Stimulated activated CD8-positive, alpha-beta memory T cell treated with anti-CD3 and anti-CD28 coated beads, Interleukin-12 subunit alpha, Interleukin-12 subunit beta, amount 100 ng/mL, for 4 hours (primary cell): Measurements from ENCODE around the gene NIF3L1.

Experiments used
- DNase-seq: peaks from one replicate; pipeline ENCODE4 v3.0.0-alpha.2; 2020; ENCODE audit warnings: low read depth

NIF3L1 gene, protein sequence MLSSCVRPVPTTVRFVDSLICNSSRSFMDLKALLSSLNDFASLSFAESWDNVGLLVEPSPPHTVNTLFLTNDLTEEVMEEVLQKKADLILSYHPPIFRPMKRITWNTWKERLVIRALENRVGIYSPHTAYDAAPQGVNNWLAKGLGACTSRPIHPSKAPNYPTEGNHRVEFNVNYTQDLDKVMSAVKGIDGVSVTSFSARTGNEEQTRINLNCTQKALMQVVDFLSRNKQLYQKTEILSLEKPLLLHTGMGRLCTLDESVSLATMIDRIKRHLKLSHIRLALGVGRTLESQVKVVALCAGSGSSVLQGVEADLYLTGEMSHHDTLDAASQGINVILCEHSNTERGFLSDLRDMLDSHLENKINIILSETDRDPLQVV

DNA sequence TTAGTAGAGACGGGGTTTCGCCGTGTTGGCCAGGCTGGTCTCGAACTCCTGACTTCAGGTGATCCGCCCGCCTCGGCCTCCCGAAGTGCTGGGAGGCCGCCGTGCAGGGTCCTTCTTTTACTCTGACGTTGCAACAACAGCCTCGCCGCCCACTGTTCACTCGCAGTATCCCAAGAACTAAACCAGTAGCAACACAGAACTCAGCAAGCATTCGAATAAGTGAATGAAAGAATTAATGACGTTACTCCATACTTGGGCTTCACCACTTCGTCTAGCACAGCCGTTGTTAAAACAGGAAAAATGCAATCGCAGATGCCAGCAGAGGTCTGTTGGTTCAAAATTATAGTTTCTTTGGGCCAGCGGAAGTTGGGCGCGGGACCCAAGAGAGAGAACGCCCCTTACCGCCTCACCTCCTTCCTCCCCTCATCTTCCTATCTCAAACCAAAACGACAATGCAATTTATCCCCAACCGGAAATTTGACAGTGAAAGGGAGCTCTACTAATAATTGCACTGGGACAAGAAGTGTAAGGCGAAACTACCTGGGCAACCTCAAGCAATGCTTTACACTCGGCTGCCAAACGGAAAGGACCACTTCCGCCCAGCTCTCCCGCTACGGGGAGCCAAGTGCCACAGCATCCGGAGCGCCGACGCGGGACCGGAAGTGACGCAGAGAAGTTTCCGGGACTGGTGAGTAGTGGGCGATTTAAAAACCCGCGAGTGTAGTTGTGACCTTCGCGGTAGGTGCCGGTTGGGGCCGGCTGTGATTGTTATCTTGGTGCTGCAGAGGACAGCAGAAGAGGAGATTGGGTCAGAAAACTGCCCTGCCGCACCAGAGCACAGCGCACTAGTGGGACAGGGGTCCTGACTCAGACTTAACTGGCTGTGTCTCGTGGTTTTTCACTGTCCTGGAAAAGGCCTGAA is at the start of gene NIF3L1, which contains the start of gene PPIL3:
Gene NIF3L1, plus strand, starts transcription at position 668 of the 922 bp plus-strand sequence. CDS start 2,573 bp downstream, outside the sequence.
Gene PPIL3, minus strand, starts transcription at position 374 of the 922 bp plus-strand sequence. CDS start 1,462 bp downstream, outside the sequence.
- DNase-seq = peak; percentile 93

DNA sequence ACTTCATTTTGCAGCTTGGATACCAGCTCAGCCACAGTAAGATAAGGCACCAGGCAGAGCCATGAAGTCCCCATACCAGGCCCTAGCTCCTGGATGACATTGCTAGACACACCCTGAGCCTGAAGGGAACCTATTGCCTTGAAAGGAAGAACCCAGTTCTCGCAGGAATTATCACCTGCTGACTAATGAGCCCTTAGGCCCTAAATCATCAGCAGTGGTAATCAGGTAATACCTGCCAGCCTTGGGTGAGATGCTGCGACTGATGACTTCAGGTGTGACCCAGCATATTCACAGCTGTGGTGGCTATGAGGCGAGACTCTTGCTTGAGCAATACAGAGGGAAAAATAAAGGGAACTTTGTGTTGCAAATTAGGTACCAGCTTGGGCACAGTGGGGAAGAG is 49.7 kb upstream of the NIF3L1 start:
- no peak for DNase-seq

DNA sequence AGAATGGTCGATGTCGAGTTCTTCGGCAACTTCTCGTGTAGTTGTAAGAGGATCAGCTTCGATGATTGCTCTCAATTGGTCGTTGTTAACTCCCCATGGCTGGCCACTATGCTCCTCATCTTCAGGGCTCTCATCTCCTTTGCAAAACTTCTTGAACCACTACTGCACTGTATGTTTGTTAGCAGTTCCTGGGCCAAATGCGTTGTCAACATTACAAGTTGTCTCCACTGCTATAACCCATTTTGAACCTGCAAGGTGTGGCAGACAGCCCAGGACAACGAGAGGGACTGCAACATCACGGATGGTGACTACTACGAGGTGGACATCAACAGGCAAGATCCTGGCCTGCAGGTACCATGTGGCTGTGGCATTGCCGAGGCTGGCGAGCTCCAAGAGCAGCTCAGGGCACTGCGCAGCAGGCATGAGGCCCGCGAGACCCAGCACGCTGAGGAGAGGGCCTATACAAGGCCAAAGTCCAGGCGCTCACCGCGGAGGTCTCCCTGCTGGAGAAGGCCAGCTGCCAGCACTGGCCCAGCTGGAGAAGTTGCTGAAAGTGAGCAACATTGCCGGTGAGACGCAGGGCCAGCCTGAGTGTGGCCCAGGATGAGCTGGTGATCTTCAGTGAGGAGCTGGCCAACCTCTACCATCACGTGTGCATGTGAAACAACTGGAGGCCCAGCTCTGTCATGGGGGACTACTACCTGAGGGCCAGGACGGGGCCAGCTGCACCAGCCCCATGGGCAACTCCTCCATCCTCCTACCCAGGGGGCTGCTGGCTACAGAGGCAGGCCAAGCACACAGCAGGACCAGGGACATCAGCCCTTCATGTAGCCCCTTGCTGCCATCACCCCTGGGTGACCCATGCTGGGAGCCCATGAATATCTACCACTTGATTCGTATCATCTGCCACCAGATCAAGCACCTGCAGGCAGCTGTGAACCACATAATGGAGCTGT is 44.9 kb upstream of the NIF3L1 start:
- no peak for DNase-seq

DNA sequence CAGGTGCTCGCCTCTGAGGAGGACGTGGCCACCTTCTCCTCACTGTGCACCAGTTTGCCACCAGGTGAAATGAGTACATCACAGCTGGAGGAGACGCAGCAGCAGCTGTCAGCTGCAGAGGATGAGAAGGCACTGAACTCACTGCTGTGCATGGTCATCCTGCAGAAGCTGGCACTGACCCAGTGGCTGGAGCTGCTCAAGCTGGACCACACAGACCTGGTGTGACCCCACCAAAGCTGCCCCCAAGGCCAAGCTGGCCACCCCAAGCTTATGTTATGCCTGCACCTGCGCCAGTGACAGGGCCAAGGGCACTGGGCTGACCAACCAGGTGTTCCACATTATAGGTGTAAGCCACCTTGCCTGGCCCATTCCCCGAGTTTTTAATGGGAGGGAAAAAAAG is 44.0 kb upstream of the NIF3L1 start:
- DNase-seq = no peak

DNA sequence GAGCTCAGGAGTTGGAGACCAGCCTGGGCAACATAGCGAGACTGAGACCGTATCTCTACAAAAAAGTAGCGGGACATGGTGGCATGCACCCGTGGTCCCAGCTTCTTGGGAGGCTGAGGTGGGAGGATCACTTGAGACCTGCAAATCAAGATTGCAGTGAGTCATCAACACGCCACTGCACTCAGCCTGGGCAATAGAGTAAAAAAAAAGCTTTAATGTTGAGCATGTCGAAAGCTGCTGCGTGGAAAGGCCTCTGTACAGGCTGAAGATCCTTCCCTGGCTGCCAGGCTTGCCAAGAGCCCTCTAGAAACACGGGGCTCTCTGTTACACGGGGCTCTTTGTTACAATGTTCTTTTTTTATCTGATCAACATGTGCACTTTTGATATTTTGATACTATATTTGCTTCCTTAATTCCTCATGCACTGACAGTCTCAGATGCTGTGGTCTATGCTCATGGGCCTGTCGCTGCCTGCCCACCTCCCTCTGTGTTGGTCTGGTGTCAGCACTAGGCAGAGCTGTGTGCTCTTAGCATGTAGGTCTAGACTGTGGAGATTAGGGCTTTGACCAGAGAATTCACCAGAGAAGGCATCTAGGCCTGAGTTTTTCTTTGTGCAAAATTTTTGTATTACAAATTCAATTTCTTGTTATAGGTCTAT is 43.4 kb upstream of the NIF3L1 start:
- no peak for DNase-seq

DNA sequence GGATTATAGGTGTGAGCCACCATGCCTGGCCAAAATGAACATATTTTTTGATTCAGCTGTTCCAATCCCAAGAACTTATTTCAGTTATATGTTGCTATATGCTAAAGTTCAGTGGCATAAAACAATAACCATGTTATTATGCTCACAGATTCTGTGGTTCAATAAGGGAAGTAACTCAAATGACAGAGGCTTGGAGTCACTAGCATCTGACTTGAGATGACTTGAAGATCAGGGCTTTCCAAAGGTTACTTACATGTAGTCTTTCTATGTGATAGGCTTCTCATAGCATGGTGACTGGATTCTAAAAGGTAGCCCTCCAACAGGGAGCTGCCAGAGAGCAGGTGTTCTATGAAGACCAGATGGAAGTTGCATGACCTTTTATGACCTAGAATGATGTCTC is 41.9 kb upstream of the NIF3L1 start:
- DNase-seq = no peak

DNA sequence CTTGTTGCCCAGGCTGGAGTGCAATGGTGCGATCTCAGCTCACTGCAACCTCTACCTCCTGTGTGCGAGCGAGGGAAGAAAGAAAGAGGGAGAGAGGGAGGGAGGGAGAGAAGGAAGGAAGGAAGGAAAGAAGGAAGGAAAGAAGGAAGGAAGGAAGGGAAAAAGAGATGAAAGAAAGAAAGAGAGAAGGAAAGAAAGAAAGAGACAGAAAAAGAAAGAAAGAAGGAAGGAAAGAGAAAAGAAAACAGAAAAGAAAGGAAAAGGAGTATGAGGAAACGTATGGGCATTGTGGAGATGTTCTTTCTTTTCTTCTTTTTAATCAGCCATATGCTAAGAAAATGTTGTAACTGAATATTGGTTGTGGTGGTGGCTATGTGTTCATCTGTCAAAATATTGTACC is 41.2 kb upstream of the NIF3L1 start:
- no peak for DNase-seq

DNA sequence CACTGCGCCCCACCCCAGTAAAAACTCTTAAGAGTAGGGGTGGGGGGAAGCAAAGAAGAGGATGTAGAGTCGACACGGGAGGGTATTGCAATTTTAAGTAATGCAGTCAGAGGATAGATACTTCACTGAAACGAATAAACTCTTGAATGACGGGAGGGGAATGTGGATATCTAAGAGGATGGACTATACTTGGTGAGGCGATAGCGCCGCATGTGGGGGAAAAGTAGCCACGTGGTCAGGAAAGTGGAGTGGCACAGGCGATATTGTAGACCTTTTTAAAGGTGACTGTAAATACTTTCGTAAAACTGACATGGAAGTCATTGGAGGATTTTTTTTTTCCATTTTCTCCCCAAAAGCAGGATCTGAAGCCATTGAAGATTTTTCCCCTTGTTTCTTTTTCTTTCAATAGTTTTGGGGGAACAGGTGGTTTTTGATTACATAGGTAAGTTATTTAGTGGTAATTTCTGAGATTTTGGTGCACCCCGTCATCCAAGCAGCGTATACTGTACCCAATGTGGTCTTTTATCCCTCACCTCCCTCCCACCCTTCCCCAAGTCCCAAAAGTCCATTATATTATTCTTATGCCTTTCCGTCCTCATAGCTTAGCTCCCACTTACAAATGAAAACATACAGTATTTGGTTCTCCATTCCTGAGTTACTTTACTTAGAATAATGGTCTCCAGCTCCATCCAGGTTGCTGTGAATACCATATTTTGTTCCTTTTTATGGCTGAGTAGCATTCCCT is 38.5 kb upstream of the NIF3L1 start:
- no peak for DNase-seq

DNA sequence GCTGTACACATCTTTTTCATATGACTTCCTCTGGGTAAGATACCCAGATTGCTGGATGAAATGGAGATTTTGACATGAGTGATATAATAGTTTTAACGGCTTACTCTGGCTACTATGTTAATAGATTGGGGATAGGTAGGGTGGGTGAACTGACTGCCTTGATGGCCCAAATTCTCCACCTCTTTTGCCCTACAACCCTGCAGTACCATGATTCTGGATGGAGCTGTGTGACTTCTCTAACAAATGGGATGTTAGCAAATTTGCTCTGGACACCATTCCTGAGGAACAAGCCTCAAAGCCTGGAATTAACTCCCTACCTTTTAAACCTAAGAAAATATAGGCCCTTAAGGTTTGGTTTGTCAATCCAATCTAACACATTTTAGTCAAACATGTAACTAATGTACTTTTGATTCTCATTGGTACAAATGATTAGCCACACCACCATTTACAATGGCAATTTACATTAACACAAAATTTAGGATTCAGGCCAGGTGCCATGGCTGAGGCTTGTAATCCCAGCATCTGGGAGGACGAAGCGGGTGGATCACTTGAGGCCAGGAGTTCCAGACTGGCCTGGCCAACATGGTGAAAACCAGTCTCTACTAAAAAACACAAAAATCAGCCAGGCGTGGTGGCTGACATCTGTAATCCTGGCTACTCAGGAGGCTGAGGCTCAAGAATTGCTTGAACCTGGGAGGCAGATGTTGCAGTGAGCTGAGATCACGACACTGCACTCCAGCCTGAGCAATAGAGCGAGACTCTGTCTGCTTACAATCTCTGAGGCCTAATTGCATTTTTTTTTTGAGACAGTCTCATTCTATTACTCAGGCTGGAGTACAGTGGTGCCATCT is 37.5 kb upstream of the NIF3L1 start:
- no peak for DNase-seq

DNA sequence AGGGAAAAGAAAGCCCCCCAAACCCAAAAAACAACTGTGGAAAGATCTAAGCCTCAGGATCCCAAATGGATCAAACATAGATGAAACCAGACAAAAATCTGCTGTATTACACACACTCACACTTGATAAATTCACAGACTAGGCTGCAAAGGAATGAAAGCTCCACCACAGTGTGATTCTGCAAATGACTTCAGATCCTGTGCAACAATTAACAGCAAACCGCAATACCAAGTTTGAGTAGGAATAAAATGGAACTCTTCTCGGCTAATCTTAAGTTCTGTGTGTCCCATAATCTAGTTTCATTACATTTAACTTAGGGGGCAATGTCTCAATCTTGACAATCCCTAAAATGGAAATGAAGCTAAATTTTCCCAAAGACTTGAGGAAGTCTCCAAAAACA is 36.6 kb upstream of the NIF3L1 start:
- no peak for DNase-seq

DNA sequence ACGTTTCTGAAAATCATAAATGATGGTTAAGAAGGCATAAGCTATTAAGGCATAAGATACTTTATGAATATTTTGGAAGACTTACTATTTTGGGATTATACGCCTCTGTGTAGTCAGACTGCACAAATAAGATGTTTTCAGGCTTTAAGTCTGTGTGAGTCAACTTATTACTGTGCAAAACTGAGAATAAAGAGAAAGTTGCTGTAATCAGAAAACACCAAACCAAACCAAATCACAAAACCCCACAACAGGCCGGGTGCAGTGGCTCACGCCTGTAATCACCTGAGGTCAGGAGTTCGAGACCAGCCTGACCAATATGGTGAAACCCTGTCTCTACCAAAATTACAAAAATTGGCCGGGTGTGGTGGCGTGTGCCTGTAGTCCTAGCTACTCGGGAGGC is 32.4 kb upstream of the NIF3L1 start:
- DNase-seq = no peak

DNA sequence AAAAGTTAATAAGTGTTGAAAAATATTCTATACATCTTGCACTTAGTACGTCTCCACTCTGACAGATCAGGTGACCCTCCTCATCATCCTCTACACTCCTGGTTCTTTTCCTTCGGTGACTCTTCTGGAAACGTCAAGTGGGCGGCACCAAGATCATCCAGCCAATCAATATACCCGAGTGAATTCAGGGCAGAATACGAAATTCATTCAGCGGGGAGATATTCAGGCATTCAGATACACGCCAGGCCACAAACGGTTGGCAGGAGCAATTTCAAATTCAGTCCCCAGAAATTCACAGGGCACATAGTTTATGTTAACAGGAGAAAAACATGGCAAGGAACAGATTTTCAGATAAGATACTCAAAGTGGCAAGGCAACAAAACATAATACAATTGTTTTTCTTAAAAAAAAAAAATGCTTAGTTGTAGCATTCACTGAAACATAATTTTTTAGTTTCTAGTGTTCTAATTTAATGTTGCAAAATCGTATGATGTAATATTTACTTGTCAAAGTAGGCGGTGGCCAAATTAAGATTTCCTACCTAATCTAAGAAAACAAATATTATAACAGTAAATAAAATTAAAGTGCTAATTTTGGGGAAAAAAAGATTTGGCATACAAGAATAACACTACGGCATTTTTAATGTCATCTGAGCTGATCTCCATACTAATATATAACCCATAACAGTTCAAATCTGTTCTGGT is 28.9 kb upstream of the NIF3L1 start:
- DNase-seq = no peak

DNA sequence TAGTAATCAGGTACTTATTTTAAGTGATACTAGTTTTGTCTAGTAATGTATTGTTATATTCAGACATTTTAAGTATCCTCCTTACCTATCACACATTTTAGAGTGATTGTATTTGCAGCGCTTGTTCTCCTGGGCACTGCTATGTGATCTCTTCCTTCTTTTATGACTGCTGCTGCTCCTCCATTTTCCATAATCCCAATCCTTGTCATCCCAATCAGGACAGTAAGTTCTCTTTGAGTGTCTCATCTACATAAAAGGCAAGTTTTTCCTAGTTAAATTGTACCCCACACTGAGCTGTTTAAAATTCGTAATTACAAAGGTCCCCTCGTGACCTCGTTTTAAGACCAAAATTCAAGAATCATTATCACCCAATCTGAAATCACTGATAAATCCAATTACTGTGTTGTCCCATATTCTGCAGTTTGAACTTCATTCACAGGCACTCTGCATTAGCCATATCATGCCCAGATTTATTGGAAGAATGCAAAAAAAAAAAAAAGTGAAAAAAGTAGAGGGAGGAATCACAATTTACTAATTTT is 27.5 kb upstream of the NIF3L1 start:
- no peak for DNase-seq

DNA sequence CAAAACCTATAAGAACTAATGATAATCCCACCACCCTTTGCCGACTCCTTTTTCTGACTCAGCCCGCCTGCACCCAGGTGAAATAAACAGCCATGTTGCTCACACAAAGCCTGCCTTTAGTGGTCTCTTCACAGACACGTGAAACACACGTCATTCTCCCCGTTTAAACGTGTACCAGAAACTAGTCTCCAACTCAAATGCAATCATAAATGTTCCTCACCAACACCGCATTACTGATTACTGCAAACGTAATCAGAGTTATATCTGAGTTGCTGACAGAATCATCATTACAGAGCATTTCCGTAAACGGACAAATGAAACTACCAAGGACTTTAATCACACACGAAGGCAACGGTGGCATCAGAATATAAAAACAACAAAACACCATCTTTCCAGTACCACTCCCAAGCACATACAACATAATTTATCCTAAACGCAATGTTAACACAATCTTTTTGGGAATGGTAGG is 26.6 kb upstream of the NIF3L1 start:
- peak; percentile 24 for DNase-seq

DNA sequence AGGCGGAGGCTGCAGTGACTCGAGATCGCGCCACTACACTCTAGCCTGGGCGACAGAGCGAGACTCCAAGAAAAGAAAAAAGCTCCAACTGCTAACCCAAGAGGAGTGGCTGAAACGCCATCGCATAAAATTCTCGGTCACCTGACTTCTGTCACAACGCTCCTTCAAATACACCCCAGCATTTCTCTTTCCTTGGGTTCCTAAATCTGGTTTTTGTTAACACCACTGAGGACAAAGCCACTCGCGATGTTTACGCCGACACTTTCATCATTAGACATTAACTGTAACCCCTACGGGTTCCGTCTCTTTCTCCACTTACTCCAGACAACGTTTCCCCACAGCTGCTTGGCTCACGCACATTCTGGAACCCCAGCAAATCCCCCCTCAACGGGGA is 25.4 kb upstream of the NIF3L1 start:
- DNase-seq = no peak

DNA sequence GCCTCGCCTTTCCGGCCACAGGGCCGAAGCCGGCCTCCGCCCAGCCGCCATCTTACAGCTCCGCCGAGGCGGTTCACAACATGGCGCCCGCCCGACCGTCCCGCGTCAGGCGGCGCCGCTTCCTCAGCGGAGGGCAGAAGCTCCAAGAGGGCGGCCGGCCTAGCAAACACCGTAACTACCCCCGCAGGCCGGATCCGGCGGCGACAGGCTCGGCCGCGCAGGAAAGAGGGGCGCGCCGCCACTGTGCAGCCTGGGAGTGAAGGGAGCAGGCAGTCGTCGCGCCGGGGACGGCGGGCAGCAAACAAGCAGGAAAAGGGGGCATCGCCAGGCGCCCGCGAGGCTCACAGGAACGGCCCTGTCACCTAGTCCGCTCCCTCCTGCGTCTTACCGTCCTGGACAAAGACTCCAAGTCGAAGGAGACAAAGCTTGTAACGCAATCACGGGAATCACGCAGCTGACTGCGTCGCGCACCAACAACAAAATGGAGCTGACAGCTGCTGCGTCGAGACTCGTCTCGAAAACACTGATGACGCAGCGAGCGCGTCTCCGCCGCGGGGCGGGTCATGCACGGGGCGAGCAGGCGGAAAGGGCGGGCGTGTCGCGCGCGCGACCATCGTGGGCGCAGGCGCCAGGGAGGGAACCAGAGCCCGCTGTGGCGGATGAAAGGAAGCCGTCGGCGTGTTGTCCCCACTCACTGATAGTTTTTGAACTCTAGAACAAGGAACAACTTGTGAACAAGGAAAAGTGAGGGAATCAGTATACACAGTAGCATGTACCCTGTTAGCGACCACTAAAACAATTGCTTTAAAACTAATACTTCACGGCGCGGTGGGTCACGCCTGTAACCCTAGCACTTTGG is 24.8 kb upstream of the NIF3L1 start, which contains the start of gene CLK1:
Gene CLK1, minus strand, starts transcription at position 483 of the 859 bp plus-strand sequence. CDS start 2,796 bp downstream, outside the sequence.
- peak; percentile 97 for DNase-seq

DNA sequence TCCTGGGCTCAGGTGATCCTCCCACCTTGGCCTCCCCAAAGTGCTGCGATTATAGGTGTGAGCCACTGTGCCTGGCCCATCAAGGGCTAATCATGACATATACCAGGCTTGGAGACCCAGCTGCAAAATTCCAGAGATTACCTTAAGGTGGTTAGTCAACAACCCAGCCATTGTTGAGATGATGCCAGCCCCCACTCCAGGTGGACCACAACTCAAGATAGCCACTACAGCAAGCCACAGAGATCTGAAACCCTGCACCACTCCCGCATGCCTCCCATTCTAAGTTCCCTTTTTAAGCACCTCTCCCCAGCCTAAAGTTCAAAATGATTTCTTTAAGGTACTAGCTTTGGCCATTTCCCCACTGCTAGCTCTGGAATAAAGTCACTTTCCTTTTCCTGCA is 20.2 kb upstream of the NIF3L1 start:
- DNase-seq = no peak
